NCI-H1436 (cell line): ENCODE results near the gene METTL22.

Experiments used
- DNase-seq: peaks from one replicate; lab custom pipeline; 2025; lab: John Stamatoyannopoulos, UW

METTL22 gene, protein sequence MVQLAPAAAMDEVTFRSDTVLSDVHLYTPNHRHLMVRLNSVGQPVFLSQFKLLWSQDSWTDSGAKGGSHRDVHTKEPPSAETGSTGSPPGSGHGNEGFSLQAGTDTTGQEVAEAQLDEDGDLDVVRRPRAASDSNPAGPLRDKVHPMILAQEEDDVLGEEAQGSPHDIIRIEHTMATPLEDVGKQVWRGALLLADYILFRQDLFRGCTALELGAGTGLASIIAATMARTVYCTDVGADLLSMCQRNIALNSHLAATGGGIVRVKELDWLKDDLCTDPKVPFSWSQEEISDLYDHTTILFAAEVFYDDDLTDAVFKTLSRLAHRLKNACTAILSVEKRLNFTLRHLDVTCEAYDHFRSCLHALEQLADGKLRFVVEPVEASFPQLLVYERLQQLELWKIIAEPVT

DNA sequence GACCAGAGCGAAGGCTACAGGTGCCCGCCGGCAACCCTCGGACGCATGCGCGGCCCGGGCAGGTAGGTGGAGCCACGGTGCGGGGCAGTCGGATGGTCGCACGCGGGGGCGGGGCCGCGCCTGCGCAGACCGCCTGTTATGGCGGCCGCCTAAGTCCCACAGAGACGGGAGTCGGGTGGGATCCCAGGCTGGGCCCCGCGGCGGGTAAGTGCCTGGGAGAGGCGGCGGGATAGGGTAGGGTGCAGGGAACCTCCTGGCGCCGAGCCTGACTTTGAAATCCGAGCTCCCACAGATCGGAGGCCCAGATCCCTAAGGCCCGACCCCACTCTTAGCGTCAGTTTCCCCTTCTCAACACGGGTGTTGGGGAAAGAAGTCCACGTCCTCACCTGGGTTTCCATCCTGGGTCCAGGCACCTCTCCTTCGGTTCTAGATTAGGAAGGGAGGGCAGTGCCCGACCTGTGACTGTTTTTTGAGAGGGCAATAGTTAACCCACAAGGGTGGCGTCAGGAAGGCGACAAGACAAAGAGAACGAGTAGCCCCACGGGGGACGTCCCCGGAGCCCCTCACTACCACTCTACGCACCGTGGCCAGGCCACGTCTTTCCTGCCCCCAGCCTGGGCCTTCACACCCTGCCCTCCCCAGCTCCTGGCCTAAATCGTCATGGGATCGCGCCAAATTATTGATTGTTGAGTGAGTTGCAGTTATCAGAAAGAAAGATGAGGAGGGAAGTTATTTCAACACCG is at the start of gene METTL22:
Gene METTL22, plus strand, starts transcription at position 127 of the 743 bp plus-strand sequence. CDS start 3,968 bp downstream, outside the sequence.
- peak; percentile 87 for DNase-seq

DNA sequence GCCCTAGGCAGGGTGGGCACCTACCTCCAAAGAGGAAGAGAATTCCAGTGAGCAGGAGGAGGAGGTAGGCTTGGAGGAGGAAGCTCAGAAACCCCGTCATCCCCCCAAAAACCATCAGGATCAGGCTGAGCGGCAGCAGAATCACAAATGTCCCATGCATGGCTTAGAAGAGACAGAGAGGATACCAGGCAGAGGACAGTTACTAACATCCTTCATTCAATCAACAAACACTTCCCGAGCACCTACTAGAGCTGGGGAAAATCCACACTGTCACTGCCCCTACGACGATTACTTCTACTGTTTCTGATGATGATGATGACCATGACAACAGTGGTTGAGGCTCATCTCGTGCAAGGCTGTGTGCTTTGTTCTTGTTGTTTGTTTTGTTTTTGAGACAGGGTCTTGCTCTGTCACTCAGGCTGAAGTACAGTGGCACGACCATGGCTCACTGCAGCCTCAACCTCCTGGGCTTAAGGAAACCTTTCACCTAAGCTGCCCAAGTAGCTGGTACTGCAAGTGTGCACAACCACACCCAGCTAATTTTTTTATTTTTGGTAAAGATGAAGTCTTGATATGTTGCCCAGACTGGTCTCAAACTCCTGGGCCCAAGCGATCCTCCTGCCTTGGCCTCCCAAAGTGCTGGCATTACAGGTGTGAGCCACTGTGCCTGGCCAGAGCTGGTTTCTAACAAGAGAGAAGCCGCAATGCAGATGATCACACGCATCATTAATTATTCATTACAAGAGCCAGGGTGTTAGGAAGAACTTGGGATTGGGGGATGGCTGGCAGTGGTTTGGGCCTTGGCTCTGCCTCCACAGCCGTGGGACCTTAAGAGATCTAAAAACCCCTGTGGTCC is 49.2 kb upstream of the METTL22 start:
- DNase-seq, result no peak

DNA sequence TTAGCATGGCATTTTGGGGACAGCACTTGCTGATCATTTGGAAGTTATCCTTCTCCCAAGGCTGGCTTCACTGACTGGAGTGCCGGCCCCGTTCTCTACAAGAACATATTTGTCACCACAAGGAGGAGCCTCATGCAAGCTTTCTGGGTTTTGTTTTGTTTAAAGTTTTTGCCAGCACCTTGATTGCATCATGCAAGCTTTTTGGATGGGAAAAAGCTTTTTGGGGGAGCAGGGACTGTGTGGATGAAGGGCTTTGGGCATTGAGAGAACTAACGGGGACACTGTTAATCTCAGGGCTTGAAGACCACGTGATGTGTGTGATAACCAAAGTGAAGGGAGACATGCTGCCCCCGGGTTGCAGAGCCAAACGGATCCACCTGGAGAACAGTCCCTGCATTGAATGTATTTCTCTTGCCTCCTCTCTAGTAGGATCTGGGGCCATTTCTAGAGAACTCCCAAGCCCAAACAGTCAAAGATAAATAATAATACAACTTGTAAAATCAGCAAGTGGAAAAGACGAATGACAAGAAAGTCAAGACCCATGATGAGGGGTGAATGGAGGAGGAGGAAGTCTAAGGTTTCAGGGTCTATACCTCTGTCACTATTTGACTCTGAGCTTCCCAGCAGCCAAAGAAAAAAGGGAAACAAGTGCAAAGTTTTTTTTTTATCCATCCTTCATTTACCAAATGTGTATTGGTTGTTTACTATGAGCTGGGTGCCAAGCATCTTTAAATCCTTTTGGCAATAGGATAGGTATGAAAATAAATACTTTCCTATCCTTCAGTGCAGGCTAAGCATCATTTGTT is 48.4 kb upstream of the METTL22 start:
- DNase-seq, result no peak

DNA sequence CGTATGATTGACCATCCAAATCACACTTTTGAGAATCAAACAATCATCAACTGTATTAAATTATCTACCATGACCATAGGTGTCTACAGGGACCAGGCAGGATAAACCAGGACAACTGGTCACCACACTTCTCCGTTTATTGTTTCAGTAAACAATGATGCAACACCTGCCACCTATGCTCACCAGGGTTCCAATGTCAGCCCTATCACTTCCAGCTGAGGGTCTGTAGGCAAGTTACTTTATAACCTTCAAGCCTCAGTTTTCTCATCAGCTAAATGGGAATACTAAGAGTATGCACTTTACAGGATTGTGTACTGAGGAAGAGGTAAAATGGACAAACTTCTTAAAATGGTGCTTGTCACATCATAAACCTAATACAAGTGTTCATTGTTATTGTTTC is 46.1 kb upstream of the METTL22 start:
- DNase-seq, result no peak

DNA sequence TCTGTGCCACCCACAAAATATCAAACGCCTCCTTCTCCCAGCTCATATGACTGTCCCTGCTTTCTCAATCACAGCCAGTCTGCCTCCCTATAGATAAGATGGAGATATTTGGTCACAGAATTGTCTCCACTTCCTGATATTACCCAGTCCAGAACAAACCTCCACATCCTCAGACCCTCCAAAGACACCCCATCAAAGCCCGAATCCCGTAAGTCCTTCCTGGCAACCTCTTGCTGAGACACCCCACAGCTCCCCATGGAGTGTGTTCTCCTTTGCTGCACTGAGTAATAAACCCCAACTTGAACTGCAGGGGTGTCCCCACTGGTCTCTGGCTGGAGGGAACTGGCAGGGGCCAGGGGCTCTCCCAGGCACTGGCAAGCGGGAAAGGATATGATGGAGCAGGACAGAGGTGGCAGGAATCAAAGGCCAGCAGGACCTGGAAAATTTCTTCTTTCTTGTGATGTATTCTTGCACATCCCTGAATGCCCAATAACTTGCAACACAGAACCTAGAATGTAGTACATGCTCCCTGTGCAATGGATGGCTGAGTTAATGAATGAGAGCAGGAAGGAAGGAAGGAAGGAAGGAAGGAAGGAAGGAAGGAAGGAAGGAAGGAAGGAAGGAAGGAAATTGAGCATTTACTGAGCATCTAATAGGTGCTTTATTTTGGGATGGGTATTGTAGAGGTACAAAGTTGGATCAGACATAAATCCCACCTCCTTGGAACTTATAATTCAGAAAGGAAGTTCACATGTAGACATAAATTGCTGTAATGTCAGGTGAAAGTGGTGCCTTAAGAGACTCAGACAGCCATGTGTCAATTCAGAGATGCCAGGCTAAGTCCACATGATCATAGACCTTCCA is 45.1 kb upstream of the METTL22 start:
- DNase-seq, result no peak

DNA sequence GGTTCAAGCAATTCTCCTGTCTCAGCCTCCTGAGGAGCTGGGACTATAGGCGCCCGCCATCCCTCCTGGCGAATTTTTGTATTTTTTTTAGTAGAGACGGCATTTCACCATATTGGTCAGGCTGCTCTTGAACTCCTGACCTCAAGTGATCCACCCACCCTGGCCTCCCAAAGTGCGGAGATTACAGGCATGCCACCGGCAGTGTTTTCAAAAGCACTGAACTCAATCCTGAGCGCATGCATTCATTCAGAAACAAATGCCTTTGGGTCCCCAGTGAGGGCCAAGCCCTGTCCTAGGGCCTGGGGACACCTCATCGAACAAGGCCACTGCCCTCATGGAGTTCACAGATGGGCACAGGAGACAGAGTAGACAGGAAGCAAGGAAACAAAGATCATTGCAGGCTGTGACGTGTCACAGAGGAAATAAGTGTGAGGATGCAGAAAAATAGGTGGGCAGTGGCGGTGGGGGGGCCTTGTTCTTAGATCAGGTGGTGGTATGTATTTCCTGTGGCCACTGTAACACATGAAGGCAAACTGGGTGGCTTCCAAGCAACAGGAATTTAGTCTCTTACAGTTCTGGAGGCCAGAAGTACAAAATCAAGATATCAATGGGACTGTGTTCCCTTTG is 43.7 kb upstream of the METTL22 start:
- no peak for DNase-seq

DNA sequence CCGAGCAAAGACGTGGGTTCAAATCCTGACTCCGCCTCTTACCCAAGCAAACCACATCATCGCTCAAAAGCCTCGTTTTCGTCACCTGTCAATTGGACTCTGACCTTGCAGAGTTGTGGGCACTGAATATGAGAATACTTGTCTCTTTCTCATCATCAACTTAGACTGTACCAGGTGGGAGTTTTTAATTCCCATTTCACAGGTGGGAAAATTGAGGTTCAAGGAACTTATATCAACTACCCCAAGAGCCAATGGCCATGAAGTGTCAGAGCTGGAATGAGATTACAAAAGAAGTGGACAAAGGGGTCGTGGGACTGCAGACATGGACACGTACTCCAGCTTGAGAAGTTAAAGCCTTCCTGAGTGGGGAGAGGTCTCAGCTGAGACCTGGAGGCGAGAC is 41.9 kb upstream of the METTL22 start:
- no peak for DNase-seq

DNA sequence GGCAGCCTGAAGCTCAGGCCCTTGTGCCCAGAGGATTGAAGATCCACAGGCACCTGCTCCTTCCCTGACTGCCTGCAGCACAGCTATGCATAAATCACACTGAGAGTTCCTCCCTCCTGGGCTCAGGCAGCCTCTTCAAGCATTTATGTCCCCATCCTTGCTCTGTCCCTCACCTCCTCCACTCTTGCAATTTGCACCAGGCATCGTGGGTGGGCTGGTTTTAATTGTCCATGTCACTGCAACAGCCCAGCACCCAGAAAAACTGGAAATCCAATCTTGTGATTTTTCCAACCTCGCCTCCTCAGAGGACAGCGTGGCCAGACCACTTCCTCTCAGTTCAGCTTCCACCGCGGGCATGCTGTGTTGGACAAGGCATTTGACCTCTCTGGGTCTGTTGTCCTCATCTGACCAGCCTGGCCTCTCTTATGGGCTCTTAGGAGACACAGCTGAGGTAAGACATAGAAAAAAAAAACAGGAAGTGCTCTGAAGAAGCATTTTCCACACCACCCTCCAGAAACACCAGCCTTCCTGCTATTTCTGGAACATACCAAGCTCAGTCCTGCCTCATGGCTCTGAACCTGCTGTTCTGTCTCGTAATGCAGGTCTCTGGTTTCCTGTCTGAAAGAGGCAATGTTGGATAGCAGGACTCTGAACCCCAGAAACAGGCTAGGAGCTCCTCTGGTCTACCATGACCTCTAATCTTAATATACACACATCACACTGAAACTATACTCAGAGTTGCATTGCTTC is 39.5 kb upstream of the METTL22 start:
- DNase-seq, result no peak

DNA sequence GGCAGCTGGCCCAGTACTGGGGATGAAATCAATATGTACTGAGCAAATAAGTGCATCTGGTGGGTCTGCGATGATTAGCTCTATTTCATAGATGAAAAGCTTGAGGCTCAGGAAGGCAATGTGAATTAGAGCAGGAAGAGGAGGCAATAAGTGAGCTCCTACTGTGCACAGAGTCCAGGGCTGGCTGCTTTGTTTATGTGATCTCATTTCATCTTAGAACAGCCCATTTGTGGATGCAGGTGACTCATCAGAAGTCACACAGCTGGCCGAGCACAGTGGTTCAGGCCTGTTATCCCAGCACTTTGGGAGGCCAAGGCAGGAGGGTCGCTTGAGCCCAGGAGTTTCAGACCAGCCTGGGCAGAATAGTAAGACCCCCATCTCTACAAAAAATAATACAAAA is 38.3 kb upstream of the METTL22 start:
- DNase-seq, result no peak

DNA sequence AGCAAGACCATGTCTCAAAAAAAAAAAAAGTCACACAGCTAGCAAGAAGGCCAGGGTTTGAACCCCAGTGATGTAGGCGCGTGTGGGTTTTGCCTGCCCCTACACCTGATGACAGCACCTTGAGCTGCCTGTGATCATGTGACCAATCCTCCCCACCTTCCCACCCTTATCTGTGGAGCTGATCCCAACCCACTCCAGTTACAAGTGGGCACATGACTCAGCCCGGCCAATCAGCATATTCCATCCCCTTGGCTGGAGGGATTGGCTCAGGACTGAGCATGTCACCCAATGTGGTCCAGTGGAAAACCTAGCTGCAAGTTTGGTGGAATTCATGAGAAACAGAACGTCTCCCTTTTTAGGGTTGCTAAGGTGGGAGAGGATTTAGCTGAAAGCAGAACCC is 37.8 kb upstream of the METTL22 start:
- no peak for DNase-seq

DNA sequence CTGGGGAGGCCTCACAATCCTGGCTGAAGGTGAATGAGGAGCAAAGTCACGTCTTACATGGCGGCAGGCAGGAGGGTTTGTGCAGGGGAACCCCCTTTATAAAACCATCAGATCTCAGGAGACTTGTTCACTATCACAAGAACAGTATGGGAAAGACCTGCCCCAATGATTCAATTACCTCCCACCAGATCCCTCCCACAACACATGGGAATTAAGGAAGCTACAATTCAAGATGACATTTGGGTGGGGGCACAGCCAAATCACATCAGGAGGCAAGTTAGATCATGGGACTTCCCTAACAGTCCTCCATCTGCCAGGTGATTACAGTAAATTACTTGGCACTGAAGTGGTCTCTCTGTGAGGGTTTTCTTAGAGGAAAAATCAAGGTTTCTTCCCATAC is 36.5 kb upstream of the METTL22 start:
- no peak for DNase-seq

DNA sequence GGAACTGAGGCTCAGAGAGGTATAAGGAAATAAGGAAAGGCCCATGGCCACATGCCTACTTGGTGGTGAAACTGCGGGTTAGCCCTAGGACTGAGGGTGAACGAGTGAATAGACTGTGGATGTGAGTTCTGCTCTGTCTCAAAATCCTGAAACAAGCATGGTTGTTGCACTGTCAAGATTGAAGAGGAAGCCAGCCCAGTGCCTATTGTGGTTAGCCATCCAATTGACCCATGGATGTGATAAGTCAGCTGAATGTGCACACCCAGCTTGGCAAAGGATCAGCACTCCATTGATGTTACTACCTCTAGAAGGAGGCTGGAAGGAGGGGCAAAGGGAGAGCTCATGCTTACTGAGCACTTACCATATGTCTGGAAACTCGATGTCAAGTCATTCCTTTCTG is 35.6 kb upstream of the METTL22 start:
- DNase-seq, result no peak

DNA sequence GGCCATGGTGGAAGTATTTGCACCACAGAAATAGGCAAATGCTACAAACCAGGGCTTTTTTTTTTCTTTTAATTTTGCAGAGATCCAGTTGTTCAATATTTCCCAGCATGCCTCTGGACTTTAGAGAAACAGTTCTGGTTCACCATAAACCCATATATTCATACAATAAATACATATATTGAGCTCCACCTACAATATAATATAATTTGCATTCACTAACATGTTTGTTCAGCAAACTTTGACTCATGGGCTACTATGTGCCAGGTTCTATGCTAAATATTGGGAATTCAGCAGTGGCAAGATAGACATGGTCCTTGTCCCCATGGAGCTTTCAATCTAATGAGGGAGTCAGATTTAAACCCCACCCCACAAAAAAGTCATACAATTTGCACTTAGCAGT is 34.4 kb upstream of the METTL22 start:
- no peak for DNase-seq

DNA sequence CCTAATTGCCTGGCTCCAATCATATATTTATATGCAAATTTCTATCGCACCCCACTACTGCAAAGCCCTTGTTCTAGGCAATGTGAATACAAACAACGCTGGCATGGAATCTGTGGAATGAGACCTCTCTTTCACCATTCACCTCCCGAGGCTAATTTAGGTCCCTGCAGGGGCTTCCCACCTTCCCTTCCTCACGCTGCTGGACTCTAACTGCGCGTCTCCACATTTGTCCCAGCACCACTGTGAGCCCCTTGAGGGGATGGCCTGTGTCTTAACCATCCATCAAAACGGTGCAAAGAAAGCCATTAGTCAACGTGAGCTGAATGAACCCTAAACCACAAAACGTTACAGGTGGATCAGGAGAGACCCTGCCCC is 32.8 kb upstream of the METTL22 start:
- DNase-seq, result no peak

DNA sequence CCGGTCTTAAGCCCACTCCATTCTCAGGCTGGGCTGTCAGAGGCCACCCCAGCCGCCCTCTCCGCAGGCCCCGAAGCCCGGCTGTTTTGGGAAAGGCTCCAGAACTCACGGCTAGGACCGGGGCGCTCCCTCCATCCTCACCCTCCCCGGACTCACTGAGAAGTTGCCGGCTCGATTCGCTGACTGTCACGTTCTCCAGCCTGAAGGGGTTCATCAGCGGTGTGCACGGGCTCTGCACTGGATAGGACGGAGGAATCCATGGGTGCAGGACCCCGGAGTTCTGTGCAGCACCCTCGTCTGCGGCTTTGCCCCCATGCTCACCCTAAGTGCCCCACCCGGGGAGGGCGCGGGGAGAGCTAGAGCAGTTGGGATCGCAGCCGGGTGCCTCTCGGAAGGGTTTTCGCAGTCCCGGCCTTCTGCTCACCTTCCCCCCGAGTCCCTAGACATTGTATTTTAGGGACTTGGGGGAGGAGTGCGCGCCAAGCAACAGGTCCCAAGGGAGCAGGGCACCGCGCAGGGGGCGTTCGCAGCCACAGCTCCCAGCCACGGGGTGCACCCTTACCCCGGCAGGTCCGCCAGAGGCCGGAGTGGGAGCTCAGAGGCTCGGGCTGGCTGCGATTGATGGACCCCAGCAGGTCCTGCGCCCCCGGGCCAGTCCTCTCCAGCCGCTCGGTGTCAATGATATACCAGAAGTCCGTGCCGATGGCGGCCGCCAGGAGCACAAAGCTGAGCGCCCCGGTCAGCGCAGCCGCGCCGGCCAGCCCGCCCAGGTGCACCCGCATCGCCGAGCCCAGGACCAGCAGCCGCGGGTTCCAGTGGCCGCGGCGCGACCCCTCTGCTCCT is 32.2 kb upstream of the METTL22 start:
- DNase-seq, result no peak

DNA sequence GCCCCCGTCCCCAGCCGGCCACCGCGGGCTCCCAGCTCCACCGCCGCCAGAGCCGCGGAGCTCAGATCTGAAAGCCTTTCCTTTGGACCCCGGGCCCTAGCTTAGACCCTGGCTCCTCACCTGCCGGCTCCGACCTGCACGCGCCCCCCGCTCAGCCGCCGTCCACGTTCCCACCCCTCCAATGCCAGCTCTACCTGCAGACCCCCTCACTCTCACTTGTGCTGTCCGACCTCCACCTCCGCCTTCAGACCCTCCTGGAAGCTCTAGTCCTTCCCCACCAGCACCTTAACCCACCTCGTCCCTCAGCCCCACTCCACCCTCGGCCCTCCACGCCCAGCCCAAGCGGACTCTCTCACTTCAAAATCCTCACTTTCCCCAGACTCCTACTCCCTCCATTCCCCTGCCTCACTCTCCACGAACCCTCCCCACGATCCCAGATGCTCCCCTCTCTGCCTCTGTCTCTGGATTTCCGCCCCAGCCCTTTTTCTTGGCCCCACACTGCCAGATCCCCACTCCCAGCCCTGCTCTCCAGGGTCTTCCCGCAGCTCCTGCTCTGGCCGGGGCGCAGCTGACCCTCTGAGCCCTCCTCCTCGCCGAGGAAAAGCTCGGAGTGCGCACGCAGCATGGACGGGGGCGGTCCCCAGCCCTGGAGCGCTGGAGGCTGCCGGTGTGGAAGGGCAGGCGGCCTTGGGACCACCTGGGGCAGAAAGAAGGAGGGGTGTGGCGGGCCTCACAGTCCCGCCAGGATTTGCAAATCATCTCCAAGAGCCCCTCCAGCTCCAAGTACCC is 31.4 kb upstream of the METTL22 start, which contains the start of gene TMEM114:
Gene TMEM114, minus strand, starts transcription at position 612 of the 789 bp plus-strand sequence. CDS start 673 bp downstream, outside the sequence.
- no peak for DNase-seq

DNA sequence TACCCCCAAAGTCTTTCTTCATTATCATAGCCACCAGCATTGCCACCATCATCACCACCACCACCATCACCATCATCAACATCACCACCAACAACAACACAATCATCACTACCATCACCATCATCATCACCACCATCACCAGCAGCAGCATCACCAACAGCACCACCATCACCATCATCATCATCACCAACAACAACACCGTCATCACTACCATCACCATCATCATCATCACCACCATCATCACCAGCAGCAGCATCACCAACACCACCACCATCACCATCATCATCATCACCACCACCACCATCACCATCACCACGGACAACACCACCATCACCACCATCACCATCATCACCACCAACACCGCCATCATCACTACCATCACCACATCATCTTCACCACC is 30.7 kb upstream of the METTL22 start:
- DNase-seq, result no peak

DNA sequence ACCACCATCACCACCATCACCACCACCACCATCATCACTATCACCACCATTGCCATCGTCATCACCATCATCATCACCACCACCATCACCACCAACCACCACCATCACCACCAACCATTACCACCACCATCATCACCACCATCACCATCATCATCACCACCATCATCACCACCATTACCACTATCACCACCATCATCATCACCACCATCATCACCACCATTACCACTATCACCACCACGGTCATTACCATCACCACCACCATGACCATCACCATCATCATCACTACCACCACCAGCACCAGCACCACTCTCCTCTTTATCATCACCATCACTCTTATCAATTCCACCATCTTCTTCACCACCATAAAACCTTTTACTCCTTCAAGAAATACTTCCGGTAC is 30.0 kb upstream of the METTL22 start:
- no peak for DNase-seq
